Kidney glomerular epithelial cell (primary cell): ENCODE data around the gene FOXK2.

Experiments
- DNase-seq: peaks from one replicate; lab custom pipeline; 2025; lab: John Stamatoyannopoulos, UW

The FOXK2 gene

GRCh38 chr17:82590881-82591539 lies 71.5 kb downstream of the FOXK2 start:
- DNase-seq: no peak

GRCh38 chr17:82592289-82592766 lies 72.8 kb downstream of the FOXK2 start:
- DNase-seq: no peak

GRCh38 chr17:82592767-82593589 lies 73.4 kb downstream of the FOXK2 start:
- peak; percentile 52 for DNase-seq

- no peak for DNase-seq
Observed at GRCh38 chr17:82593590-82594087, 74.1 kb downstream of the FOXK2 start.

- no peak for DNase-seq
Observed at GRCh38 chr17:82594571-82594970, 75.0 kb downstream of the FOXK2 start.

- DNase-seq: no peak
Observed at GRCh38 chr17:82595893-82596292, 76.4 kb downstream of the FOXK2 start.

GRCh38 chr17:82596296-82596695 lies 76.8 kb downstream of the FOXK2 start:
- no peak for DNase-seq

GRCh38 chr17:82596837-82597672 lies 77.5 kb downstream of the FOXK2 start:
- DNase-seq: no peak

GRCh38 chr17:82598256-82599119 lies 79.0 kb downstream of the FOXK2 start:
- DNase-seq: peak; percentile 39

GRCh38 chr17:82599674-82600661 lies 80.4 kb downstream of the FOXK2 start:
- DNase-seq: no peak

- no peak for DNase-seq
Observed at GRCh38 chr17:82600731-82601446, 81.4 kb downstream of the FOXK2 start.

GRCh38 chr17:82601447-82602000 lies 82.0 kb downstream of the FOXK2 start:
- no peak for DNase-seq

- DNase-seq: no peak
Observed at GRCh38 chr17:82602487-82602886, 83.0 kb downstream of the FOXK2 start.

- no peak for DNase-seq
Observed at GRCh38 chr17:82602986-82603710, 83.6 kb downstream of the FOXK2 start.

- DNase-seq: no peak
Observed at GRCh38 chr17:82603981-82604448, 84.5 kb downstream of the FOXK2 start.

- no peak for DNase-seq
Observed at GRCh38 chr17:82604532-82604931, 85.0 kb downstream of the FOXK2 start.

GRCh38 chr17:82605939-82606600 lies 86.5 kb downstream of the FOXK2 start:
- no peak for DNase-seq

- no peak for DNase-seq
Observed at GRCh38 chr17:82608816-82609215, 89.3 kb downstream of the FOXK2 start.
